ENCODE measurements around the gene TBCEL.

GRCh38 chr11:121012091-121012490, 11.8 kb upstream of the TBCEL start:
- TF ChIP-seq CTCF (optimal IDR thresholded peaks at IDR 0.05 in 1 of 3, IDR thresholded peaks at IDR 0.05 in 1 of 3, conservative IDR thresholded peaks at IDR 0.05 in 1 of 3; ENCODE audit: extremely low read depth in 1 of 3, insufficient read depth in 2 of 3, low read length in 3 of 3) (no peak), EZH2 (IDR thresholded peaks at IDR 0.05; ENCODE audit: low read length) (no peak)

All from keratinocyte (primary cell).